Measurements from ENCODE around the gene SPI1.

Gene SPI1

GRCh38 chr11:47413351-47413750 lies 35.0 kb upstream of the SPI1 start:
- Histone ChIP-seq H3K9me3 (ENCODE audit: control insufficient read depth, insufficient read depth, low read length) (no peaks in the 10 kb centered on the region), H3K4me2 (ENCODE audit: low read length) (no peak overlapping the region), H3K27me3 (ENCODE audit: control insufficient read depth, low read length) (no peaks in the 10 kb centered on the region), H3K27ac (ENCODE audit: low read depth, low read length) (no peak overlapping the region), H3K4me1 (ENCODE audit: control insufficient read depth, low read length) (peaks cover 10% of the 10 kb centered on the region), H4K20me1 (ENCODE audit: control insufficient read depth, insufficient read depth, low read depth, low read length) (no peaks in the 10 kb centered on the region), H3K79me2 (ENCODE audit: control insufficient read depth, low read length) (no peaks in the 10 kb centered on the region), H3K9me2 (replicated peaks; ENCODE audit: control insufficient read depth, low read length) (no peaks in the 10 kb centered on the region), H3F3A (ENCODE audit: control insufficient read depth, insufficient read depth) (0 out of 2 replicates have a peak, but pooled peaks cover 2% of the 10 kb centered on the region), H3K4me3 (ENCODE audit: low read length) (no peak overlapping the region), H3K36me3 (ENCODE audit: control insufficient read depth, low read length) (peaks cover 17% of the 10 kb centered on the region)
- TF ChIP-seq EZH2phosphoT487 (IDR thresholded peaks at IDR 0.05; ENCODE audit: borderline replicate concordance, low read length) (no peak), CTCF (IDR thresholded peaks at IDR 0.05; ENCODE audit: low read depth, low read length, poor library complexity, severe bottlenecking) (no peak)

- Histone ChIP-seq H4K20me1 (ENCODE audit: control insufficient read depth, insufficient read depth, low read depth, low read length) (no peaks in the 10 kb centered on the region), H3K4me2 (ENCODE audit: low read length) (no peak overlapping the region), H3K27me3 (ENCODE audit: control insufficient read depth, low read length) (no peaks in the 10 kb centered on the region), H3F3A (ENCODE audit: control insufficient read depth, insufficient read depth) (peaks cover 5% of the 10 kb centered on the region), H3K79me2 (ENCODE audit: control insufficient read depth, low read length) (no peaks in the 10 kb centered on the region), H3K27ac (ENCODE audit: low read depth, low read length) (no peak overlapping the region), H3K4me1 (ENCODE audit: control insufficient read depth, low read length) (peaks cover 18% of the 10 kb centered on the region), H3K4me3 (ENCODE audit: low read length) (no peak overlapping the region), H3K9me2 (replicated peaks; ENCODE audit: control insufficient read depth, low read length) (no peaks in the 10 kb centered on the region), H3K9me3 (ENCODE audit: control insufficient read depth, insufficient read depth, low read length) (no peaks in the 10 kb centered on the region), H3K36me3 (ENCODE audit: control insufficient read depth, low read length) (peaks cover 7% of the 10 kb centered on the region; the same call in 1 of the 2 replicates)
- TF ChIP-seq EZH2phosphoT487 (IDR thresholded peaks at IDR 0.05; ENCODE audit: borderline replicate concordance, low read length): no peak
- TF ChIP-seq CTCF (IDR thresholded peaks at IDR 0.05; ENCODE audit: low read depth, low read length, poor library complexity, severe bottlenecking): peak; percentile 97
Measured at GRCh38 chr11:47411884-47412746, 33.8 kb upstream of the SPI1 start.

GRCh38 chr11:47410370-47411264 lies 32.3 kb upstream of the SPI1 start:
- Histone ChIP-seq H3K36me3 (ENCODE audit: control insufficient read depth, low read length) (peaks cover 3% of the 10 kb centered on the region; the same call in 1 of the 2 replicates), H3K9me2 (replicated peaks; ENCODE audit: control insufficient read depth, low read length) (no peaks in the 10 kb centered on the region), H3K4me3 (ENCODE audit: low read length) (no peak overlapping the region), H3K79me2 (ENCODE audit: control insufficient read depth, low read length) (no peaks in the 10 kb centered on the region), H3F3A (ENCODE audit: control insufficient read depth, insufficient read depth) (peaks cover 11% of the 10 kb centered on the region), H3K27ac (ENCODE audit: low read depth, low read length) (no peak overlapping the region), H3K9me3 (ENCODE audit: control insufficient read depth, insufficient read depth, low read length) (no peaks in the 10 kb centered on the region), H3K27me3 (ENCODE audit: control insufficient read depth, low read length) (no peaks in the 10 kb centered on the region), H3K4me2 (ENCODE audit: low read length) (no peak overlapping the region), H3K4me1 (ENCODE audit: control insufficient read depth, low read length) (peaks cover 29% of the 10 kb centered on the region), H4K20me1 (ENCODE audit: control insufficient read depth, insufficient read depth, low read depth, low read length) (no peaks in the 10 kb centered on the region)
- TF ChIP-seq EZH2phosphoT487 (IDR thresholded peaks at IDR 0.05; ENCODE audit: borderline replicate concordance, low read length) (no peak), CTCF (IDR thresholded peaks at IDR 0.05; ENCODE audit: low read depth, low read length, poor library complexity, severe bottlenecking) (no peak)

Data from DOHH2 (cell line).